SH-SY5Y (cell line): Measurements from ENCODE around the gene CAMKMT.

ENCODE experiments used
- GATA2 ChIP-seq: IDR thresholded peaks from 2 replicates; pipeline ENCODE4 v1.6.1; 2011; ENCODE audit warnings: mild to moderate bottlenecking, low read depth, low read length
- GATA3 ChIP-seq: IDR thresholded peaks from 2 replicates; pipeline ENCODE4 v1.6.1; 2011; ENCODE audit warnings: low read depth, mild to moderate bottlenecking, low read length, moderate library complexity

DNA sequence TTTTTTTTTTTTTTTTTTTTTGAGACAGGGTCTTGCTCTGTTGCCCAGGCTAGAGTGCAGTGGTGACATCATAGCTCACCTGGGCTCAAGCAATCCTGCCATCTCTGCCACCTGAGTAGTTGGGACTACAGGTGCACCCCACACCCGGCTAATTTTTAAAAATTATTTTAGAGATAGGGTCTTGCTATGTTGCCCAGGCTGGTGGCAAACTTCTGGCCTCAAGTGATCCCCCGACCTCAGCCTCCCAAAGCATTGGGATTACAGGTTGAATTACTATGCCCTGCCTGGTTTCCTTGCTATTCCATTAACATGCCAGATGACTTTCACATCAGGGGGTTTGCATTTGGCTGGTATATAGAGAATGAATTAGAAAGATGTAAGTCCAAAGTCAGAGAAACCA is 253.2 kb downstream of the CAMKMT start:
- no peak for TF ChIP-seq GATA3
- TF ChIP-seq GATA2: no peak
